EH (cell line): Measurements from ENCODE around the gene IL17RA.
A peak's percentile ranks its signal among the peaks of the same experiment; 100 is the strongest.

Experiments used
- DNase-seq: peaks from one replicate; pipeline ENCODE4 v3.0.0-alpha.2; 2015; ENCODE audit warnings: low read depth

IL17RA gene, protein sequence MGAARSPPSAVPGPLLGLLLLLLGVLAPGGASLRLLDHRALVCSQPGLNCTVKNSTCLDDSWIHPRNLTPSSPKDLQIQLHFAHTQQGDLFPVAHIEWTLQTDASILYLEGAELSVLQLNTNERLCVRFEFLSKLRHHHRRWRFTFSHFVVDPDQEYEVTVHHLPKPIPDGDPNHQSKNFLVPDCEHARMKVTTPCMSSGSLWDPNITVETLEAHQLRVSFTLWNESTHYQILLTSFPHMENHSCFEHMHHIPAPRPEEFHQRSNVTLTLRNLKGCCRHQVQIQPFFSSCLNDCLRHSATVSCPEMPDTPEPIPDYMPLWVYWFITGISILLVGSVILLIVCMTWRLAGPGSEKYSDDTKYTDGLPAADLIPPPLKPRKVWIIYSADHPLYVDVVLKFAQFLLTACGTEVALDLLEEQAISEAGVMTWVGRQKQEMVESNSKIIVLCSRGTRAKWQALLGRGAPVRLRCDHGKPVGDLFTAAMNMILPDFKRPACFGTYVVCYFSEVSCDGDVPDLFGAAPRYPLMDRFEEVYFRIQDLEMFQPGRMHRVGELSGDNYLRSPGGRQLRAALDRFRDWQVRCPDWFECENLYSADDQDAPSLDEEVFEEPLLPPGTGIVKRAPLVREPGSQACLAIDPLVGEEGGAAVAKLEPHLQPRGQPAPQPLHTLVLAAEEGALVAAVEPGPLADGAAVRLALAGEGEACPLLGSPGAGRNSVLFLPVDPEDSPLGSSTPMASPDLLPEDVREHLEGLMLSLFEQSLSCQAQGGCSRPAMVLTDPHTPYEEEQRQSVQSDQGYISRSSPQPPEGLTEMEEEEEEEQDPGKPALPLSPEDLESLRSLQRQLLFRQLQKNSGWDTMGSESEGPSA

DNA sequence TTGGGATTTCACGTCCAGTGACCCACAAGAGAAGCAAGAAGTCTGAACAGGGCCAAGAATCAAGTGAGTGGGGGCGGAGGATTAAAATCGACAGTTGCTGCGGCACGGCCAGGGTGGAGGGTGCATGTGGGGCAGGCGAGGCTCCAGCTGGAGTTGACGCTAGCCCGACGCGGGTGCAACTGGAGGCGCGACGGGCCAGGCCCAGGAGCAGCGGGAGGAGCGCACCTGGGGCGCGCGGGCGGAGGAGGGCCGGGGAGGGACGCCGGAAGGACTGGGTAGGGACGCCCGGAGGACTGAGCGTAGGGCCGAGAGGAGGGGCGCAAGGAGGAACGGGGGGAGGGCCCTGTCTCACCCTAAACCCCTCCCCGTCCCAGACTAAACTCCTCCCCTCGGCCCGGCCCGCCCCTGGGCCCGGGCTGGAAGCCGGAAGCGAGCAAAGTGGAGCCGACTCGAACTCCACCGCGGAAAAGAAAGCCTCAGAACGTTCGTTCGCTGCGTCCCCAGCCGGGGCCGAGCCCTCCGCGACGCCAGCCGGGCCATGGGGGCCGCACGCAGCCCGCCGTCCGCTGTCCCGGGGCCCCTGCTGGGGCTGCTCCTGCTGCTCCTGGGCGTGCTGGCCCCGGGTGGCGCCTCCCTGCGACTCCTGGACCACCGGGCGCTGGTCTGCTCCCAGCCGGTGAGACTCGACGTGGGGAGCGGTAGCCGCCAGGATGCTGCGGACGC lies at the start of gene IL17RA:
Gene IL17RA (plus strand): TSS at position 447 of the 723 bp plus-strand sequence. CDS start 92 bp downstream, at position 539.
- DNase-seq: peak; percentile 91

DNA sequence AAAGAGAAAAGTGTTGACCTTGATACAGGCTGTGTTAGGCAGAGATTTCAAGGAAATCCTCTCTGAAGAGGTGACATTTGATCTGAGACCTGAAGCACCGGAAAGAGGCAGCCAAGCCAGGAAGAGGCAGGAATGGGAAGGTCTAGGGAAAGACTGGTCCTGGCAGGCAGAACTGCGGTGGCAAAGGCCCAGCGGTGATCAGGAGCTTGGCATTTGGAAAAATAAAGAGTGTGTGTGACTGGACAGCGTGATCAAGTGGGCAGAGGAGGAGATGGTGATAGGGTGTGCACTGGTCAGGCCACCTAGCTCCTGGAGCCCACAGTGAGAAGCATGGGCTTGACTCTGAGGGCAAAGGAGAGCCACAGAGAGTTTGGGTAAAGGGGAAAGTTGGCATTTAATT lies 49.6 kb upstream of the IL17RA start:
- DNase-seq: no peak

DNA sequence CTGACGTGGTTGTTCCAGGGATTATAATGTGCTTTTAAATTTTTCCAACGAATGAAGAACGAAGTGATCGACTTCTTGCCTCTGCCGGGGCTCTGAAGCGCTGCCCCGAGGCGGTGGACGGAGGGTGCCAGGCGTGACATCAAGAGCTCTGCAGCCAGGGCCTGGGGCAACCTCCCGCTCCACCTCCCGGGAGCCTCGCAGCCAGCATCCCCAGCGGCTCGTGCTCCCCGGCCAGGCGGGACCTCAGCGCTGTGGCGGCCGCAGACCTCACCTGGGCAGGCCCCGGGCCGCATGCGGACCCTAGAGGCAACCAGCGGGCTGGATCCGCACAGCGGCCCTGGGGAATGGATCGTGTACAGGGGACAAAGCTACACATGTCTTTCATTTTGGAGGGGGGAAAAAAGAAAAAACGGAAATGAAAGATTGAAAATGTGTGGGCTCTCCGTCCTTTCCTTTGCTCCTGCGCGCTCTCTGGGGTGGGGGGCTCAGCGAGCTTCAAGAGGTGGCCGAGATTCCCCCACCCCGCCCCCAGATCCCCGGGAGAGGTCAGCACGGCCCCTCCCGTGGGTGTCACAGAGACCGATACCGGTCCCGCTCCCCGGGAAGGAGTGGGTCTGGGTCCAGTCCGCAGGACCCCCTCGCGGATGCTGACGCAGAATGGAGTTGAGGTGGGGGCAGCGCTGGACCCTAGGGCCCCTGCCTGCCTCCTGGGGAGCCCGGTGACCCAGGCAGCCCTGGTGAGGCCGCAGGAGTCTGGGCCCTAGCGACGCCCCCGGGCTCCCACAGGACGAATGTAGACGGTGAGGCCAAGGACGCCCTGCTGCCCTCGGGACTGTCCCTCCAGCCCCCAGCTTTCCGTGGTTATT lies 48.6 kb upstream of the IL17RA start:
- peak; percentile 32 for DNase-seq

DNA sequence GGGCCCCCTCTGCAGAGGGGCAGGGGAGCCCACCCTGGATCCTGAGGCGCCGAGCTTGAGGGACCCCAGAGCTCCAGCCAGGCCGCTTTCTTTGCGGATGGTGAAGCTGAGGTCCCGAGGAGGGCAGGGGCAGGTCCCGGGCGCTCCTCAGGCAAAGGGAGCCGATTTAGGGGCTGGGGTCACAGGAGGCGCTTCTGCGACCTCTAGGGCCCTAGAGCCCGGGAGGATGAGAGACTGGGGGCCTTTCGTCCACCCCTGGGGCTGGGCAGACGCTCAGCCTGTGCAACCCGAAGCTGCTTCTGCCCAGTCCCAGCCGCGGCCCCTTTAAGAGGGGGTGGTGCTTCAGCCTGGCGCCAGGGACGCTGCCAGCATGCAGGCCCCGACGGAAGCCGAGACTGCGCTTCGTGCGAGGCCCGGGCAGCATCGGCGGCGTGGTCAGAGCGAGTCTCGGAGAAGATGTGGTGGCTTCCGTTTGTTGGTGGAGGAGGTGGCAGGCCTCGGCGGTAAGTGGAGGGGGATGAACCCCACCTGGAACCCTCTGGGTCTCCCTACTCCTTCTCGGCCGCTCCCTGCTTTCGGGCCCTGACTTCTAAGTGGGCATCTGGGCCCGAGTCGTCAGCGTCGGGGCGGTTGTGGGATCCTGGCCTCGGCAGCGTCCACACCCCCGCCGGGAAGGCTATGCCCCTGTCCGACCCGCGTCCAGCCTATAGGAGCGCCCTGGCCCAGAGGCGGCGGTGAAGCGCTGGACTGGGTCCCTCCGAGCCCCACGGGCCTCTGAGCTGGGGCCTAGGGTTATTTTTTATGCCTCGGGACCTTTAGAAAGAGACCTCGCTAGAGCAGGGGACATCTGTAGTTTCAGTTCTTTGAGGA lies 47.7 kb upstream of the IL17RA start:
- peak; percentile 60 for DNase-seq

DNA sequence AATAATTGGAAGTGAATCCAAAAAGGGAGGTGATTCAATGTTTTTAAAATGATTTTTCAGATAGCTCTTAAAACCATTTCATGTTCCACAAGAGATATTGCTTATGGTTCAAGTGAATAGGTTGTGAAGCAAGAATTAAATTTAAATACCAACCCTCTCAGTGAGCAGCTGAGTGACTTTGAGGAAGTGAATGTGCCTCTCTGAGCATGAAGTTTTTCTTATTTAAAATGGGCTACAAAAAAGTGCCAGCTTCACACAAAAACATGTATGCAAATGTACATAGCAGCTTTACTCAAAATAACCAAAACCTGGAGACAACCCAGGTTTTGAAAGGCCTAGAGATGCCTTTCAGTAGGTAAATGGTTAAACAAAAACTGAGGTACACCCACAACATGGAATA lies 41.3 kb upstream of the IL17RA start:
- DNase-seq: no peak

DNA sequence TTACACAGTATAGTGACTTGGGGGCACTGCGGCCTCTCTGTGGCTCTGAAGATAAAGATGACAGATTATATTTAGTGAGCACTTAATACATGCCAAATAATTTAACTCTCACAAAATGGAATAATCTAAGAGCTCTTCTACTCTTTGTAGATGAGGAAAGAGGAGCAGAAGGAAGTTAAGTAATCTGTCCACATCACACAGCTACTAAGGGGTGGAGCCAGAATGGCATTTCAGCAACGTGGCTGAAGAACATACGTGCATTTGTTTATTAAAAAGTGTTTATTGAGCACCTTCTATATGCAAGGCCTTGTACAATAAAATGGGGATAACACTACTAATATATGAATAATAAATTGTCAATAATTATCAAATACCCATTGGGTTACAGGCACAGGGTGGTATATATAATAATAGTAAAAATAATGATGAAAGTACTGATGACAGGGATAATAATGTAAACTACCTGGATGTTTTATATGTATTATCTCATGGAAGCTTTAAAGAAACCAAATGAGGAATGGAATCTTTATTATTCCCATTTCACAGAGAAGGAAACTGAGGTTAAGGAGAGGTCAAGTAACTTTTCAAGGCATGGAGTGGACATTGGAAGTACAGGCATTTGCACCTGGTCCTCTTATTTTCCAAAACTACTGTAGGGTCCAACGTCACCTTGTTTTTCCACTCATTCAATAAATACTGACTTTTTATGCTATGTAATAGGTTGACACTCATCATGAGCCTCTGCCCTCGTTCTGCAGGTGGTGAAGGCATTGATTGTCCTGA lies 38.0 kb upstream of the IL17RA start:
- DNase-seq: no peak

DNA sequence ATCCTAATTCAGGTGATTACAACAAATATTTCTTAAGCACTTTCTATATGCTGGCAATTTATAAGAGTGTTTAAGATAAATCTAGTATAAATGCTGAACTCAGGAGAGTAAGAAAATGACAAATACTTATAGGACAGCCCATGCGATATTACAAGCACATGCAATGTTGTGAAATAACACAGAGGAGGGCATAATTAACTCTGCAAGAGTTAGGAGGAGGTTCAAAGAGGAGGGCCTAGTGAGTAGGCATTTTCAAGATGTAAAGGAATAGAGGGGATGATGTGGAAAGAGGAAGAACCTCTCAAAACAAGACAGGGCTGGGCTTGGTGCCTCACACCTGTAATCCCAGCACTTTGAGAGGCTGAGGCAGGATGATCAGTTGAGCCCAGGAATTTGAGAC lies 37.1 kb upstream of the IL17RA start:
- DNase-seq: no peak

DNA sequence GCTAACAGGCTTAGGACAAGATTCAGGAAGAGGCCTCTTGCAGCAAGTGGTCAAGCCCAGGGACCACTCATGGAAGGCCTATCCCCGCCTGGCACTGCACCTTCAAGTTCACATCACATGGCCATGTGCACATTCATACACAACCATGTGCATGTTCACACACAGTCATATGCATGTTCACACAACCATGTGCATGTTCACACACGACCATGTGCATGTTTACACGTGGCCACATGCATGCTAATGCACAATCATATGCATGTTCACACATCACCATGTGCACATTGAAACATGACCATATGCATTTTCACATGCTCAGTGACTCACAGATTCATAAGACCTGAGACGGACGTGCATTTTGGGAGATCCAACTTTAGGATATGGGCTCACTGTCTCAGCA lies 28.7 kb upstream of the IL17RA start:
- DNase-seq: no peak

DNA sequence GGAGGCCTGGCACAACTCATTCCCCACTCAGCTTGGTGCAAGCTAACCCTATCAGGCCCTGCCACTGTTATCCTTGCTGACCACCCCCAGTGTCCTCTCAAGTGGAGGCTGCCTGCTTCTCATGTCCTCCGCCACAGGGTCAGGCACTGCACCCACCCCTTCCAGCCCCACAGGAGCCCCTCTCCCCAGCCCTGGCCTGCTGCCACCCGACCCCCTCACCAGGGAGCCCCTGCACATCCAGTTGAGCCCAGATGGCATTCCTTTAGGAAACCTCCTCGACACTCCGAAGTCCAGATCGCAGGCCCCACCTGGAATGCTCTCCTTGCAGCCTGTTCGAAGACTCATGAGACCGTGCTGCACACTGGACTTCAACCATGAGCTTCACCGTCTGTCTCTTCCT lies 28.0 kb upstream of the IL17RA start:
- no peak for DNase-seq

DNA sequence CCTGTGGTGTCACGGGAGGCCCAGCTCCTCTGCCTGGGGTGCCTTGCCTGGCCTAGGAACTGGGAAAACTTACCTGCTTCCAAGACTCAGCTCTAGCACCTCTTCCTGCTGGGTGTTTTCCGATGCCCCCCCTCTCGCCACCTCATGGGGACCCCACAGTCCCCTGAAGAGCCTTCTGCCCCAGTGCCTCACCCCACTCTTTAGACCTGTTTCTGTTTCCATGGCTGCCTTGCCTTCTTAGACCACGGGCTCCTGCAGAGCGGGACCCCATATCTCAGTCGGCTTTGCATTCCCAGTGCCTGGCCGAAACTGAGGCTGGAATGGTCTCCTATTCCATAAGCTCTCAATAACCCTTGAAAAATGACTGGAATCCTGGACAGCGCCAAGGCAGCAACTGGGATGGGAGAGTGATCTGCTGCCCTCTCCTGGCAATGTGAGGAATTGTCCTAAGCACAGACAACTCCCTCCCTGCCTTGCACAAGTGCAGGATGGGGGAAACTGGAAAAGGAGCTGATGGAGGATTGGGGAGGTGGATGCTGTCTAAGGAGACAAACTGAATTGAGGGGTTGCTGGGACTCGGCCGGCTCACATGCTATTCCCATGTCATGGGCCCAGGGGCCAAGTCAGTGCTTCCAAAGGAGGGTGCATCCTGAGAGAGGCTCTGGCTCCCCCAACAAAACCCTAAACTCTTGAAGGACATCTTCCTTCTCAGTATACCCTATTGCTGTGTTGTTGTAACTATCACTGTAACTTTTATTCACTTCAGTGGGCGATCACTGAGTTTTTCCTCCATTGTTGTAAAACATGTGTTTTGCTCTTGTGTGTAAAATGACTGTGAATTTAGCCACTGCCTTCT lies 26.6 kb upstream of the IL17RA start:
- DNase-seq: peak; percentile 82

DNA sequence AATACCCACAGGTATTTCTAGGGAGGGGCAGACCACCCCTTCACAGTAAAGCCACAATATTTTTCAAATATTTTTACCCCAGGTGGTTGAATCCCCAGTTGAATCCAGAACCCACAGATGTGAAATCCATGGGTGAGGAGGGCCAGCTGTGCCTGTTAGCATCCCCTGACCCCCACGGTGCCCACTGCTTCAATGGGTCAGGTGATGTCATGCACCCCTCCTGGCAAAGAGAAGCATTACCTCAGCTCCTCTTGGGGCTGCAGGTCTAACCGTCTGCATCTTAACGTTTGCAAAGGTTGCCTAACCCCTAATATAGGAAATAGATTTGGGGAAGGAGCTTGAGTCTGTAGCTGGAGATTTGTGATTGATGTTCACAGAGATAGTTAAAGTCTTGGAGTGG lies 24.7 kb upstream of the IL17RA start:
- no peak for DNase-seq

DNA sequence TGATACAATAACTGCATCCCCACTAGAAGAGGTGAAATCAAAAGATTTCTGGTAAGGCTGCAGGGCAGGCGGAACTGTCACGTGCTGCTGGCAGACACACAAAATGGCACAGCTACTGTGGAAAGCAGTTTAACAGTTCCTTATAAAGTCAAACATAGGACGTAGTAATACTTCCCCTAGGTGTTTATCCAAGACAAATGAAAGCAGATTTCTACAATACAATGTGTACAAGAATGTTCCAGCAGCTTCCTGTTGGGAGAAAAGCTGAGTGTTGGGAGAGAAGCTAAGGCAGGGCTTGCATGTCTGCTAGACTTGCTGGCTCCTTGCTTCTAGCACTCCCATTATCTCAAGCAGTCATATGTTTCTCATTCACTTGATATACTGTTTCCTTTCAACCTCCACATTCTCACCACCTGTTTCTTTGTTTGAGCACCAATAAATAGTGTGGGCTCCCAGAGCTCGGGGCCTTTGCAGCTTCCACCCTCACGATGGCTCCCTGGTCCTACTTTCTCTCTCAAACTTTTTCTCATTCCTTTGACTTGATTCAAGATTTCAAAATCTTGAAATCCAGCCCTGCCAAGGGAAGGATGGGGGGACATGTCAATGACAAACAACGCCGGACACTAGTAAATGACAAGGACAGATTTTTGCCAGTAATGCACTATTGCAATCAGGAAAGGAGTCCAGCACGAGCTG lies 21.2 kb upstream of the IL17RA start:
- peak; percentile 3 for DNase-seq

DNA sequence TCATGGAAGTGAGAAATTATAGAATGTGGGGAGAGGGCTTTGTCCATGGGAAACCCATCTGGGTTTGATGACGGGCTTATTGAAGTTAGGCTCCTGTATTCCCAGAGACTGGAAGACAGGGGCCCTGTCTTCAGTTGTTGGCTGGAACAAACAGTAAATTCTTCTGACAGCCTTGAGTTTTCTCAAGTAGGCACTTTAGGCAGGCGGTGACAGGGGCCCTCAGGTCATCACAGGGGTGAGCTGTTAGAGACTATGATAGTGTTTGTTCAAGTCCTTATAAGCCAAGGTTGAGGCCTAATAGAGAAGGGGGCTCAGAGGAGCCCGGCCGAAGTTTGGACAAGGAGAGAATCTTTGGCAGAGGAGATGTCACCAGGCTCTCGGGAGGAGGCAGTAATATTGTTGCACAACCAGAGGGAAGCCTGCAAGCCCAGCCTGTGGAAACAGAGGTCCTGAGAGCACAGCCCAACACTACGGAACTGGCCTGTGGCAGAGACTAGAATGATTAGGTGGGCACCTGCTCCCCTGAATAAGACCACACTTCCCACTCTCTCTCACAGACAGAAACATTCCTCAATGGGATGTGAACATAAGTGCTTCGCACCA lies 20.2 kb upstream of the IL17RA start:
- no peak for DNase-seq

DNA sequence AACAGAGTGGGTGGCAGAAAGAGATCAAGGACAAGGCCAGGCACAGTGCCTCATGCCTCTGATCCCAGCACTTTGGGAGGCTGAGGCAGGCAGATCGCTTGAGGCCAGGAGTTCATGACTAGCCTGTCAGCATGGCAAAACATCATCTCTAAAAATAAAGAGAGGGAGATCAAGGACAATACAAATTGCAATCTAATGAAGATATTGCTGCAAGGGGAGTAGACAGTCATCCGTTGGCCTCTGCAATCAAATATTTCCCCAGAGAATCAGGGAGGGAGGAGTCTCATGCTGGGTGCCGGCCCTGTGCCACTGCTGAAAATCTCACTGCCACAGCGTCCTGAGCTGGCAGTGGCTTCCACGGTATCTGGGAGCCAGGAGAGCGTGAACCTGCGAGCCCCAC lies 19.4 kb upstream of the IL17RA start:
- no peak for DNase-seq

DNA sequence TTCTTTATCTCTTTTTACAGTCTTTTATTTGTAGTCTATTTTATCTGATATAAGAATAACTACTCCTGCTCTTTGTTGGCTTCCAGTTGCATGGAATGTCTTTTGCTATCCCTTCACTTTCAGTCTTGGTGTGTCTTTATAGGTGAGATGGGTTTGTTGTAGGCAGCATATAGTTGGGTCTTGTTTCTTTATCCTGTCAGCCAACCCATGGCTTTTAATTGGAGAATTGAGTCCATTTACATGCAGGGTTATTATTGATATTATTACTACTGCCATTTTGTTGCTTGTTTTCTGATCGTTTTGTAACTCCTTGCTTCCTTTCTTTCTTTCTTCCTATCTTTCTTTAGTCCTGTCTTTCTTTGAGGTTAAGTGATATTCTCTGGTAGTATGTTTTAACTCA lies 11.9 kb upstream of the IL17RA start:
- no peak for DNase-seq

DNA sequence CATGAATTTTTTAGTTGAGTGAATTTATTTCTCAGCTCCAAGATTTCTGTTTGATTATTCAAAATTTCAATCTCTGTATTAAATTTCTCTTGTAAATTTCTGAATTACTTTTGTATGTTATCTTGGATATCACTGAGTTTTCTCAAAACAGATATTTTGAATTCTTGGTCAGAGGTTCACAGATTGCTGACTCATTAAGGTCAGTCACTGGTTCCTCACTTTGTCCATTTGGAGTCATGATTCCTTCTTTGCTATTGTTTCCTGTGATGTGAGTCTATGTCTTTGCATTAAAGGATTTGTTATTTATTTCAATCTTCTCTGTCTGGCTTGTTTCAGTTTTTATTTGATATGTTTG lies 10.2 kb upstream of the IL17RA start:
- DNase-seq: peak; percentile 38

DNA sequence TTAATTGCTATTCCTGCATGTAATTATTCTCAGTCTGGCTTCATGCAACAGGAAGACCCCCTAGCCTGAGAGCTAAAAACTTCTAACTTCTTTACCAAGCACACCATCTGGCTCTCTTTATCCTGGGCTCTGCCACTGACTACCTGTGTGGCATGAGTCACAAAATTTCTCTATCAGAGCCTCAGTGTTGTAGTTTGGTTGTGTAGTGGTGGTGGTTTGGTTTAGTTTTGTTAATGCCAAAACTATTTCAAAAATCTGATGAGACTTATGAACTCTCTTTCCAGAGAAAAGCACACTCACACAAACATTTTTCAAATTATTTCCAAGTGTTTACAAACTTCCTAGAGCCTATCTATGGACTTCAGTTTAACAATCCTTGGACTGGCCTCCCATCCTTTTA lies 7.5 kb upstream of the IL17RA start:
- DNase-seq: peak; percentile 84

DNA sequence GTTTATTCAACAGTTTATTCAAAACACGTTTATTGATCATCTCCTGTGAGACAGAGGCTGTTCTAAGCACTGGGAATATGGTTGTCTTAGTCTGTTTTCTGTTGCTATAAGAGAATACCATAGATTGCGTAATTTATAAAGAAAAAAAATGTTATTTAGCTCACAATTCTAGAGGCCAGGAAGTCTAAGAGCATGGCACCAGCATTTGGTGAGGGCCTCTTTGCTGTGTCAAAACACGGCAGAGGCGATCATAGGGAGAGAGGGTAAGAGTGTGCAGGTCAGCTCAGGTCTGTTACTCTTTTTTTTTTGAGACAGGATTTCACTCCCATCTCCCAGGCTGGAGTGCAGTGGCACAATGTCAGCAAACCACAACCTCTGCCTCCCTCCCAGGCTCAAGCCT lies 5.2 kb upstream of the IL17RA start:
- no peak for DNase-seq
